22Rv1 (cell line): ENCODE results near the gene TMTC1.

Experiments
- H3K27ac ChIP-seq: fragments of 450-650 bp; 2 replicates; pipeline ENCODE4 v1.5.1; 2017
- CTCF ChIP-seq: fragments of 450-650 bp; IDR thresholded peaks from 2 replicates; pipeline ENCODE4 v1.5.1; 2017; ENCODE audit warnings: mild to moderate bottlenecking
- ZFX ChIP-seq: fragments of 450-650 bp; IDR thresholded peaks from 2 replicates; pipeline ENCODE4 v1.6.1; 2017; ENCODE audit warnings: antibody characterized with exemption, borderline replicate concordance

Gene TMTC1

GRCh38 chr12:29516431-29516875, 267.3 kb downstream of the TMTC1 start:
- TF ChIP-seq ZFX: no peak
- TF ChIP-seq CTCF: no peak
- H3K27ac ChIP-seq: no peak overlapping the region

- no peak overlapping the region for H3K27ac ChIP-seq
- TF ChIP-seq CTCF: no peak
- no peak for TF ChIP-seq ZFX
Measured at GRCh38 chr12:29510591-29511185, 273.1 kb downstream of the TMTC1 start.

GRCh38 chr12:29509503-29509902, 274.2 kb downstream of the TMTC1 start:
- TF ChIP-seq CTCF (no peak), ZFX (no peak)
- H3K27ac ChIP-seq: no peak overlapping the region

GRCh38 chr12:29508949-29509348, 274.8 kb downstream of the TMTC1 start:
- H3K27ac ChIP-seq: no peak overlapping the region
- no peak for TF ChIP-seq ZFX
- TF ChIP-seq CTCF: no peak

GRCh38 chr12:29505122-29505521, 278.6 kb downstream of the TMTC1 start:
- no peak overlapping the region for H3K27ac ChIP-seq
- TF ChIP-seq CTCF (no peak), ZFX (no peak)

- TF ChIP-seq ZFX (no peak), CTCF (no peak)
- H3K27ac ChIP-seq: no peak overlapping the region
Measured at GRCh38 chr12:29503283-29503682, 280.5 kb downstream of the TMTC1 start.

GRCh38 chr12:29499235-29499634, 284.5 kb downstream of the TMTC1 start:
- TF ChIP-seq CTCF (no peak), ZFX (no peak)
- H3K27ac ChIP-seq: no peak overlapping the region
